Lower lobe of right lung (tissue), 2 donors: ENCODE measurements around the gene OMP. TPM values are rescaled to one million over a fixed set of nuclear protein-coding genes. Genes with fewer than 3 reads are reported as not detected.

Experiments
- ATAC-seq, 2 donors: fragments of 200-7000 bp; cut with Tn5 transposase; one replicate each; pipeline ENCODE4 v1.9.1; 2020 to 2022; ENCODE audit warnings: mild to moderate bottlenecking in 2 of 2, moderate library complexity in 2 of 2
- DNase-seq: peaks from one replicate; pipeline ENCODE4 v3.0.0-alpha.2; 2020
- H3K27ac ChIP-seq: fragments of 200-600 bp; one replicate; pipeline ENCODE4 v1.8.0; 2022
- H3K27me3 ChIP-seq: fragments of 200-600 bp; one replicate; pipeline ENCODE4 v1.8.0; 2022; ENCODE audit warnings: low read depth
- H3K36me3 ChIP-seq: fragments of 200-600 bp; one replicate; pipeline ENCODE4 v1.8.0; 2022; ENCODE audit warnings: mild to moderate bottlenecking
- H3K4me1 ChIP-seq: fragments of 200-600 bp; one replicate; pipeline ENCODE4 v1.8.0; 2022
- H3K4me3 ChIP-seq: fragments of 200-600 bp; one replicate; pipeline ENCODE4 v1.8.0; 2022; ENCODE audit warnings: mild to moderate bottlenecking
- H3K9me3 ChIP-seq: fragments of 200-600 bp; one replicate; pipeline ENCODE4 v1.8.0; 2022
- CTCF ChIP-seq: fragments of 200-600 bp; IDR thresholded peaks from one replicate; pipeline ENCODE4 v1.8.0; 2022; ENCODE audit warnings: antibody characterized with exemption, mild to moderate bottlenecking
- intact Hi-C: fragments of 100-400 bp; cut with DNase I; formaldehyde crosslinking; loops from one replicate; pipeline ENCODE4 v1.11.0; 2022
- total RNA-seq: library from RNA; stranded (reverse); fragmentation: NEBNext Ultra II Directional; extraction: Animal tissue kit (Norgen Biotek cat#: 25700); gene quantifications from one replicate; pipeline ENCODE4 v1.2.1, GENCODE V29; 2021
- donor health status: DM: no; HTN: yes; CAD: no; lungs with severe emphysema.

OMP gene
- total RNA-seq, 1 donor from 2014 or later: not detected

- Histone ChIP-seq H3K27me3 (no peaks in the 10 kb centered on the region), H3K36me3 (no peaks in the 10 kb centered on the region), H3K4me1 (no peaks in the 10 kb centered on the region), H3K4me3 (no peak overlapping the region), H3K9me3 (no peaks in the 10 kb centered on the region), H3K27ac (no peak overlapping the region)
- DNase-seq (no peak), ATAC-seq (no peak)
- intact Hi-C loops: no loop called here
- no peak for TF ChIP-seq CTCF
Measured at GRCh38 chr11:77111277-77111676, 8.6 kb downstream of the OMP start.

GRCh38 chr11:77111946-77112345 is 9.3 kb downstream of the OMP start:
- H3K9me3 ChIP-seq: no peaks in the 10 kb centered on the region
- no peaks in the 10 kb centered on the region for H3K36me3 ChIP-seq
- H3K4me3 ChIP-seq: no peak overlapping the region
- H3K4me1 ChIP-seq: no peaks in the 10 kb centered on the region
- no peak for DNase-seq
- ATAC-seq: no peak
- H3K27ac ChIP-seq: no peak overlapping the region
- intact Hi-C loops: no loop called here
- no peak for TF ChIP-seq CTCF
- no peaks in the 10 kb centered on the region for H3K27me3 ChIP-seq

- no peaks in the 10 kb centered on the region for H3K27me3 ChIP-seq
Measured at GRCh38 chr11:77112641-77113381, 10.2 kb downstream of the OMP start.

GRCh38 chr11:77113382-77114088 is 10.9 kb downstream of the OMP start:
- peak; percentile 53 for TF ChIP-seq CTCF
- intact Hi-C loops: no loop called here
- Histone ChIP-seq H3K4me3 (no peak overlapping the region), H3K9me3 (no peaks in the 10 kb centered on the region), H3K27me3 (no peaks in the 10 kb centered on the region), H3K27ac (no peak overlapping the region), H3K4me1 (no peaks in the 10 kb centered on the region), H3K36me3 (peaks cover 7% of the 10 kb centered on the region)
- ATAC-seq (no peak), DNase-seq (no peak)

More at GRCh38 chr11:77112641-77113381, 10.2 kb downstream of the OMP start:
- no peaks in the 10 kb centered on the region for H3K9me3 ChIP-seq
- TF ChIP-seq CTCF: no peak
- H3K4me3 ChIP-seq: no peak overlapping the region
- no peaks in the 10 kb centered on the region for H3K36me3 ChIP-seq
- H3K27ac ChIP-seq: no peak overlapping the region
- H3K4me1 ChIP-seq: no peaks in the 10 kb centered on the region
- intact Hi-C loops: no loop called here
- DNase-seq (no peak), ATAC-seq (no peak)

- DNase-seq (no peak), ATAC-seq (no peak)
- Histone ChIP-seq H3K27me3 (no peaks in the 10 kb centered on the region), H3K4me3 (no peak overlapping the region), H3K9me3 (no peaks in the 10 kb centered on the region), H3K36me3 (peaks cover 8% of the 10 kb centered on the region), H3K4me1 (no peaks in the 10 kb centered on the region), H3K27ac (no peak overlapping the region)
- TF ChIP-seq CTCF: no peak
- intact Hi-C loops: no loop called here
Measured at GRCh38 chr11:77114089-77114463, 11.4 kb downstream of the OMP start.
